Liver (tissue), 3 donors: Measurements from ENCODE around the gene TYW1.
"Not testable (repeated sequence)": the region's sequence is repeated elsewhere in the genome, so short reads cannot be mapped to it uniquely, and the experiment has no call there.

Experiments used
- EGR1 ChIP-seq, 2 donors: IDR thresholded peaks; 2 replicates each; pipeline ENCODE4 v1.6.1; 2016 to 2018; ENCODE audit warnings: antibody characterized with exemption in 2 of 2, low read depth in 2 of 2
- FOXA1 ChIP-seq: IDR thresholded peaks from 2 replicates; pipeline ENCODE4 v1.6.1; 2016; ENCODE audit warnings: antibody characterized with exemption
- SP1 ChIP-seq: IDR thresholded peaks from 2 replicates; pipeline ENCODE4 v1.6.1; 2018; ENCODE audit warnings: antibody characterized with exemption, mild to moderate bottlenecking
- YY1 ChIP-seq: IDR thresholded peaks from 2 replicates; pipeline ENCODE4 v1.6.1; 2016; ENCODE audit warnings: antibody characterized with exemption, mild to moderate bottlenecking
- TF ChIP-seq, protein P1 (sequence below): fragments of 150-350 bp; IDR thresholded peaks from 2 replicates; pipeline ENCODE4 v1.5.1; 2017; ENCODE audit warnings: improper control_type of control experiment, low read depth, low read length; ENCODE audit not compliant: missing input control
- TF ChIP-seq, protein P2 (sequence below): IDR thresholded peaks from 2 replicates; pipeline ENCODE4 v1.6.1; 2016; ENCODE audit warnings: antibody characterized with exemption
- donor health status: healthy.
- donor health status: healthy.

DNA sequence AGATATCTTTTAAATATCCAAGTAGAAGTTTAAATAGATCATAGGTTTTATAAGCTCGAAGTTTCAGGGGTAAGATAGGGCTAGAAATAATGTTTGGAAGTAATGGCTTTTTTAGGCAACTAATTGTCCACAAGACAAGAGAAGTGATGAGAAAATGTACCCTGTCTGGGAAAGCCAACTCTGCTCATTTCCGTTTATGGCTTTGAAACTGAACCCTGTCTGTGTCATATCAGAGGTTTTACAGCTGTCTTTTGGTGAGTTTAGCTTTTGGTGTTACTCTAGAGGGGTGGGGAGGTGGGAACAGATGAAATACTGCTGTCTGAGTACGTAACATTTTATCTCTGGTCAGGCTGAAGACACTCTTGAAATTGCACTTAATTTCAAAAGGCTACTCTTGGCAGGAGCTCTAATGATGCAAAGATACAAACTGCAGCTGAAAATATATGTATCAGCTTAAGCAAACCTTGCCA, 189.1 kb downstream of the TYW1 start:
- TF ChIP-seq, protein P1, sequence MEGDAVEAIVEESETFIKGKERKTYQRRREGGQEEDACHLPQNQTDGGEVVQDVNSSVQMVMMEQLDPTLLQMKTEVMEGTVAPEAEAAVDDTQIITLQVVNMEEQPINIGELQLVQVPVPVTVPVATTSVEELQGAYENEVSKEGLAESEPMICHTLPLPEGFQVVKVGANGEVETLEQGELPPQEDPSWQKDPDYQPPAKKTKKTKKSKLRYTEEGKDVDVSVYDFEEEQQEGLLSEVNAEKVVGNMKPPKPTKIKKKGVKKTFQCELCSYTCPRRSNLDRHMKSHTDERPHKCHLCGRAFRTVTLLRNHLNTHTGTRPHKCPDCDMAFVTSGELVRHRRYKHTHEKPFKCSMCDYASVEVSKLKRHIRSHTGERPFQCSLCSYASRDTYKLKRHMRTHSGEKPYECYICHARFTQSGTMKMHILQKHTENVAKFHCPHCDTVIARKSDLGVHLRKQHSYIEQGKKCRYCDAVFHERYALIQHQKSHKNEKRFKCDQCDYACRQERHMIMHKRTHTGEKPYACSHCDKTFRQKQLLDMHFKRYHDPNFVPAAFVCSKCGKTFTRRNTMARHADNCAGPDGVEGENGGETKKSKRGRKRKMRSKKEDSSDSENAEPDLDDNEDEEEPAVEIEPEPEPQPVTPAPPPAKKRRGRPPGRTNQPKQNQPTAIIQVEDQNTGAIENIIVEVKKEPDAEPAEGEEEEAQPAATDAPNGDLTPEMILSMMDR, result not testable (repeated sequence)
- TF ChIP-seq, protein P2, sequence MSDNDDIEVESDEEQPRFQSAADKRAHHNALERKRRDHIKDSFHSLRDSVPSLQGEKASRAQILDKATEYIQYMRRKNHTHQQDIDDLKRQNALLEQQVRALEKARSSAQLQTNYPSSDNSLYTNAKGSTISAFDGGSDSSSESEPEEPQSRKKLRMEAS, result not testable (repeated sequence)
- TF ChIP-seq SP1; FOXA1; YY1; EGR1 (IDR thresholded peaks at IDR 0.05; ENCODE audit: low read depth in 2 of 2): not testable (repeated sequence)
